Cerebellar nuclear complex (tissue), 1 donor: ENCODE results near the gene COL6A1.

ENCODE experiments used
- DNase-seq, 2 experiments: peaks; one replicate each; lab custom pipeline; 2025; lab: John Stamatoyannopoulos, UW

Gene COL6A1

GRCh38 chr21:45981151-45982091, at the start of gene COL6A1:
COL6A1 (plus strand) TSS chr21:45981770; CDS start chr21:45981851, 81 bp downstream.
- peak in 1 of 2 experiments; percentile 36 for DNase-seq

GRCh38 chr21:45932922-45933502, 48.6 kb upstream of the COL6A1 start:
- DNase-seq, result no peak

- no peak for DNase-seq
Measured at GRCh38 chr21:45934085-45934484, 47.5 kb upstream of the COL6A1 start.

GRCh38 chr21:45934554-45934953, 47.0 kb upstream of the COL6A1 start:
- DNase-seq, result no peak

GRCh38 chr21:45935628-45936027, 45.9 kb upstream of the COL6A1 start:
- DNase-seq, result no peak

GRCh38 chr21:45937721-45938452, 43.7 kb upstream of the COL6A1 start:
- DNase-seq, result no peak

- no peak for DNase-seq
Measured at GRCh38 chr21:45938453-45938755, 43.2 kb upstream of the COL6A1 start.

GRCh38 chr21:45938811-45939520, 42.6 kb upstream of the COL6A1 start:
- no peak for DNase-seq

- no peak for DNase-seq
Measured at GRCh38 chr21:45939521-45940045, 42.0 kb upstream of the COL6A1 start.

GRCh38 chr21:45940091-45940490, 41.5 kb upstream of the COL6A1 start:
- no peak for DNase-seq

- DNase-seq, result no peak
Measured at GRCh38 chr21:45940621-45941337, 40.8 kb upstream of the COL6A1 start.

GRCh38 chr21:45941338-45941710, 40.2 kb upstream of the COL6A1 start:
- DNase-seq, result no peak

- DNase-seq, result no peak
Measured at GRCh38 chr21:45941717-45942546, 39.6 kb upstream of the COL6A1 start.

GRCh38 chr21:45942755-45943629, 38.6 kb upstream of the COL6A1 start:
- DNase-seq, result no peak

GRCh38 chr21:45943630-45944540, 37.7 kb upstream of the COL6A1 start:
- no peak for DNase-seq

GRCh38 chr21:45944601-45945000, 37.0 kb upstream of the COL6A1 start:
- DNase-seq, result no peak

- no peak for DNase-seq
Measured at GRCh38 chr21:45945066-45945867, 36.3 kb upstream of the COL6A1 start.

GRCh38 chr21:45945868-45946210, 35.7 kb upstream of the COL6A1 start:
- no peak for DNase-seq
